Stimulated activated CD8-positive, alpha-beta memory T cell treated with anti-CD3 and anti-CD28 coated beads, Interleukin-2, amount 100 ng/mL, for 1 hour (primary cell): ENCODE results near the gene HLA-DRB5.
"Not testable (repeated sequence)": the region's sequence is repeated elsewhere in the genome, so short reads cannot be mapped to it uniquely, and the experiment has no call there.

ENCODE experiments used
- DNase-seq, 2 donors: peaks; one replicate each; pipeline ENCODE4 v3.0.0-alpha.2; 2020; ENCODE audit warnings: low read depth in 2 of 2

HLA-DRB5 gene

DNA sequence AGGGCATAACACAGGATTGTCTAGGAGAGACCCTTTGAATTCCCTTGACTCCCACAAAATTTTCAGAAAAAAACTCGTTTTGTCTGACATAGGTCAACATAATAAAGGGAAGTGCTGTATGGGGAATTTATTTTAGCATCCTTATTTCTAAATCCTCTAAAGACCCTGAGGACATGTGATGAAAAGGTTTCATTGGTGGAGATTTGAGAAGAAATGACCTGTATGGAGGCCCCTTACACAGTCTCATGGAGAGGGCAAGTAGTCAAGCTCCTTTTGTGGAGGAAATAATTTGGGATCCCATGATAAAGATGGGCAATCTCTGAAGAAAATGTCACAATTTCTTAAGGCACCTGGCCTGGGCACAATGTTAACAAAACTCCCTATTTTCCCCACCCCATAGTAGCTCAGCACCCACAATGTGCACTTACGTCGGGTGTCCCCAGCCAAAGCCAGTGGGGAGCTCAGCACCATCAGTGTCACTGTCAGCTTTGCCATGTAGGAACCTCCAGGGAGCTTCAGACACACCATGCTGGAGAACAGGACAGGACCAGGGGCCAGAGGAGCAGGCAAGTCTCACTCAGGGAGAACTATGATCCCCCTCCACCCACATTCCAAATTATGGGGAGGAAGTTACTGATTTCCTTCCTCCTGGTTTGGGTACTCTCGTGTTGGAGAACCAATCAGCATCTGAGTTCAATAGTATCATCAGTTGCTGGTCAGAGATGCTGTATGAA is at the start of gene HLA-DRB5:
Gene HLA-DRB5 (minus strand): TSS at position 591 of the 734 bp plus-strand sequence. CDS start 63 bp downstream, at position 528.
- DNase-seq: no peak

DNA sequence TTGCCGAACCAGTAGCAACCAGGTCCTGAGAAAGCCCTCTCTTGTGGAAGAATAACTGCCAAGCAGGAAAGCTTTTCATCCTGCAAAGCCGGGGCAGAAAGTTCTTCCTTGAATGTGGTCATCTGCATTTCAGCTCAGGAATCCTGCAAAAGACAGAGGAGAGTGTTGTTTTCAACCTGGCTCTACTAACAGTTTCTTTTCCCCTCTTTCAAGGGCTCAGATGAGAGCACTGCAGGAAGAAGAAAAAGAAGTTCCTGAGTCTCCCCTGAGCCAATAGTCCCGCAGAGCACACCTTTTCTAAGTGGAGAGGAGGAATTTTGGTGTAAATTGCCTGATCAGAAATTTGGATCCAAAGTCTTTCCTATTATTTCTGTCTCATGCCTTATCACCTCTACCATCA is 48.9 kb upstream of the HLA-DRB5 start:
- no peak for DNase-seq

DNA sequence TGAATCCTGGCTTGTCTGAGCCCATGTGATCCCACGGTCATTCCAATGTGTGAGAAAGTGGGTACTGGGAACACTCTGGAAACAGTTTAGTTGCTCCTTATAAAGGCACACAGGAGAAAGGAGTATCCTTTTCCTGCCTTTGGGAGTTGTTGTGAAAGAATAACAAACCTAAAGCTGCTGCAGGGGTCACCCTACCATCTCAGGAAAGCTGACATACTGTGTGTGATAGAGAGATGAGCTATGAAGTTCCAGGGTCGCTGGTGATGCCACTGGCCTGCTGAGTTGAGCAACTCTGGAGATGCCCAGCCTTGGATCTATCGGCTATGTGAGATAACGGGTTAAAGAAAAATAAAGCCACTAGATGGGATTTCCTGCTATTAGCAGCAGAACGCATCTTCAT is 47.4 kb upstream of the HLA-DRB5 start:
- not testable (repeated sequence) for DNase-seq

DNA sequence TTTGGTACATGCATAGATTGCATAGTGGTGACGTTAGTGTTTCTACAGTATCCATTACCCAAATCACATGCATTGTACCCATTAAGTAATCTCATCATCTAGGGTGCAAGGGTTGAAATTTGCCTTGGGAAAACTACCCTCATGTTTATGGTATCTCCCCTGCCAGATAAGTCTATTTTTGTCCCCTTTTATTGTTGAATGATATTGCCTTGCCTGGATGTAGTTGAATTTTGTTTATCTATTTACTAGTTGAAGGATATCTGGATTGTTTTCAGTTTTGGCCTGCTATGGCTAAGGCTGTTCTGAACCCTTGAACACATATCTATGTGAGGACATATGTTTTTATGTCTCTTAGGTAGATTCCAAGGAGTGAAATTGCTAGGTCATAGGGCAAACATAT is 46.2 kb upstream of the HLA-DRB5 start:
- DNase-seq: no peak

DNA sequence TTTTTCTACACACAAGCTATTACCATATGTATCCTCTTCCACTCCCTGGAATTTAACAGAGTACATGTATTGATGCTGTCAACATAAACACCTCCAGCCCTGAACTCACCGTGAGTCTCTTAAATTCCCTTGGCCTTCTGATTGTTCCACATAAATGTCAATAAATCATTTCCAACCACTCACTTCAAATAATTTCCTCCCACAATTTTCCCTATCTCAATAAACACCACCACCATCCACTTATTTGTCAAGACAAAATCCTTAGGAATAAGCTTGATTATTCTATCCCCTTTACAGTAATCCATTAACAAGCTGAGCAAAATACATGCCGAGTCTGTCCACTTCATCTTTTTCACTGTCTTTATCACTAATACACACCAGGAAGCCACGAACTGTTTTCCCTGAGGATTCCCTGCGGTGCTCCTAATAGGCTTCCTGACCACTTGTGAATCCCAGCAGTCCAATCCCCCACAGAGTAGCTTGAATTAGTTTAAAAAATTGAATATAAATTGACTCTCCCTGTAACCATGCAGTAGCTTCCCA is 40.3 kb upstream of the HLA-DRB5 start:
- DNase-seq: no peak

DNA sequence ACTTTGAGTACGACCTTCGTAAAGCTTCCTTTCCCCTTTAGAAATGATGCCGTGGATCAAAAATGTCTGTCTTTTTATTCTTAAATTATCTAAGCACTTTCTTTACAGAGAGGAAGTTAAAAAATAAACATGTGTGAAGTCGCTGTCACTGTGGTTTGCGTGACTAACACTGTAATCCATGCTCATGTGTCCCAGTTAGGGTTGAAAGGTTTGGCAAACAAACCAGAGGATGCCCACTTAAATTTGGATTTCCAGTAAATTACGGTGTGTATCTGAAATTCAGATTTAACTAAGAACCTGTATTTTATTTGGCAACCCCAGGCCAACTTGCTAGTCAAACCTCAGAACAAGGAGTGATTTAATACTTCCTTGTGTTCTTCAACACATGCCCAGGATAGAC is 38.5 kb upstream of the HLA-DRB5 start:
- no peak for DNase-seq

DNA sequence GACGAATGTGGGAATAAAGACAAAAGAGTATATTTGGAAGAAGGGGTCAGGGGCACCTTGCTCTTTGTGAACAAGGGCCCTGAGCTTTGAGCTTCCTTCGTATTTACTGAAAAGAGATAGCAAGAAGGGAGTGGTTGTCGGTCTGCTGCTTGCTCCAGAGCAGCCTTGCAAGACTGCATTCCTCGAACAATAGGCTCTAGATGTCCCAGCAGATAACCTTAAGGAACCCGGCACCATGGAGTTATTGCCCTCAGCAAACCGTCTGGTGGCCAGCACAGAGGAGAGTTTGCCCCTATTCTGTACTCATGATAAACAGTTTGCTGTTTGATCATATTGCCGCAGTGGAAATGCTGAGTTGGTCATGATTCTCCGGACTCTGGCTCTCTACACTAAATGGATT is 36.9 kb upstream of the HLA-DRB5 start:
- no peak for DNase-seq

DNA sequence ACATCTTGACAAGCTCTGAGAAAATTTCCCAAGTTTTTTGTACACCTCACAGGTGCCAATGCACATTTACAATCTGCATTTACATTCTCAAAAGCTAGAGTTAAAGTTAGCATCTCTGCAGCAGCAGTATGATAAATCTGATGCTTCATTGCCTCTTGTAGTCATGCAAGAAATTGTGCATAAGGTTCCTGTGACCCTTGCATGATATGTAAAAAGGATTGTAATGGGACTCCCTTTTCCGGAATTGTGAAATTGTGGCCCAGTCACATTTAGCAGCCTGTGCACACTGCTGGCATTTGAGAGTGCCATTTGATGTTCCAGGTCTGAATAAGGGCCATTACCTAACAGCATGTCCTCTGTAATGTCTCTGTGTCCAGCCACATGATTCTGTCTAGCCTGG is 35.4 kb upstream of the HLA-DRB5 start:
- no peak for DNase-seq

DNA sequence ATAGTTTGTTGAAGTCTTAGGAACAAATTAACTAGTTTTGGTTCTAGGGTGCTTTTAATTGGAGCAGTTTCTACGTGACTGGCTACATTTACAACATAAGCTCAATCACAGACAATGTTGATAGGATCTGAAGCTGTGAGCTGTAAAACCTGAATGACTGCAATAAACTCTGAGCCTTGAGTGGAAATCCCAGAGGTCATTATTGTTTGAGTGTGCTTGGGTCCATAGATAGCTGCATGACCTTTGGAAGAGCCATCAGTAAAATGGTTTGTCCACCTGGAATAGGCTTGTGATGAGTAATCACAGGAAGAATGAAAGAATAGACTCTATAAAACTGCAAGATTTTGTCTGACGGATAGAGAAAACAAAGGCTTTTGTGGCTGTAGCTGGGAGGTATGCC is 32.9 kb upstream of the HLA-DRB5 start:
- DNase-seq: no peak

DNA sequence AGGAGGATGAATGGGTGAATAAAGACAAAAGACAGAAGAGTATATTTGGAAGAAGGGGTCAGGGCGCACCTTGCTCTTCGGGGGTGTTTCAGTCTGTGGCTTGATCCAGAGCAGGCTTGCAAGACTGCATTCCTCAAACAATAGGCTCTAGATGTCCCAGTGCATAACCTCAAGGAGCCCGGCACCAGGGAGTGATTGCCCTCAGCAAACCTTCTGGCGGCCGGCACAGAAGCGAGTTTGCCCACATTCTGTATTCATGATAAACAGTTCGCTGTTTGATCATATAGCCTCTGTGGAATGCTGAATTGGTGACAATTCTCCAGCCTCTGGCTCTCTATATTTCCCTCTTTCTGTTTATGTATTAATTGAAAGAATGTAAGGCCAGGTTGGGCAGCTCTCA is 29.7 kb upstream of the HLA-DRB5 start:
- no peak for DNase-seq

DNA sequence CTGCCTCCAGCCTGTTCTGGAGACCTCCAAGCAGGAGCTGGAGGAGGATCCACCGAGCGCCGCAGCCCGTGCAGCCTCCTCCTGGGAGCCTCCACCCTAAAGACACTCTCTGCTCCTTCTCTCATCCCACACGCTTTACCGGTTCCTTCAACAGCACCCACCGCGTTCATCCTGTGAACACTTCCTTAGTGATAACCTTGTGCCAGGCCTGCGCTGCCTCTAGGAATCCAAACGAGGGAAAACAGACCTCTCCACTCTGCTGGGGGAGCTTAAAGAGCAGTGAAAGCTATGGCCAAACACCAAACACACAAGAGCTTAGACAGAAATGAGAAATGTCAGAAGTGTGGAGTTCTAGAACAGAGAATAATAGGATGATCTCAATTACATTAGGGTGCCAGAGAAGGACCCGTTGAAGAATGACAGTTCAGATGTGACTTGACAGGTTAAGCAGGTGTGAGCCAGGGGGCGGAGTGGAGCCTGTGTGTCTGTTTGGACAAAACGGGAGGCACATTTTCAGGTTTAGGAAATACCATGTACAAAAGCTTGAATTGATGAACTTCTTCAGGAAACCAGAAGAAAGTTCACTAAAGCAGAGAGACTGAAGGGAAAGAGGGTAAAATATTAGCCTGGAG is 28.5 kb upstream of the HLA-DRB5 start:
- DNase-seq: no peak

DNA sequence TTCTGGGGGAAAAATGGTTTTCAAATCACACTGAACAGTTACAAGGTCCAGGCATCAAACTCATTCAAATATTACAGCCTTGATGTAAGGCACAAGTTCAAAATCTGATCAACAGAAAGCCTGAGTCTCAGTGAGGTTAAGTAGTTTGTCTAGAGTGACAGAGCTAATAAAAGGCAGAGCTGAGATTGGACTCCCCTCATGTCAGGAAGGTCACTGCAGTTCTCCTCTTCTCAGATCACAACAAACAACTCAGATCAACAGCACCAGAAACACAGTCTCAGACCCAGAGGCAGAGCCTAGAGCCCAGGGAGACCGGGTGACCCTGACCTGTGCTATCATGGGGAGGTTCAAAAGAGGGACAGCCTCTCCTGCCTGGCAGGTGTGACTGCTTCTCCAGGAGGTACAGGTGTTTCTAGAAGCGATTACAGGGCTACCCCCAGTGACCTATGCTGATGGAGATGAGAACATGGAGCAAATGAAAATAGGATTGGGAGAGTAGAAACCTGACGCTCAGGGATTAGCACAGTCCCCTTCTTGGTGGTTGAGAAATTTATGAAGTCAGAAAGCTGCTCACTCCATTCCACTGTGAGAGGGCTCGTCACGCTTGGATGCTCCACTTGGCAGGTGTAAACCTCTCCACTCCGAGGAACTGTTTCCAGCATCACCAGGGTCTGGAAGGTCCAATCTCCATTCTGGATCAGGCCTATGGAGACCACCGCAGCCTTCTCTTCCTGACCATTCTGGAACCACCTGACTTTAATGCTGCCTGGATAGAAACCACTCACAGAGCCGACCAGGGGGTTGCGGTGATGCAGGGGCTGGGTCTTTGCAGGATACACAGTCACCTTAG is 24.3 kb upstream of the HLA-DRB5 start:
- no peak for DNase-seq

DNA sequence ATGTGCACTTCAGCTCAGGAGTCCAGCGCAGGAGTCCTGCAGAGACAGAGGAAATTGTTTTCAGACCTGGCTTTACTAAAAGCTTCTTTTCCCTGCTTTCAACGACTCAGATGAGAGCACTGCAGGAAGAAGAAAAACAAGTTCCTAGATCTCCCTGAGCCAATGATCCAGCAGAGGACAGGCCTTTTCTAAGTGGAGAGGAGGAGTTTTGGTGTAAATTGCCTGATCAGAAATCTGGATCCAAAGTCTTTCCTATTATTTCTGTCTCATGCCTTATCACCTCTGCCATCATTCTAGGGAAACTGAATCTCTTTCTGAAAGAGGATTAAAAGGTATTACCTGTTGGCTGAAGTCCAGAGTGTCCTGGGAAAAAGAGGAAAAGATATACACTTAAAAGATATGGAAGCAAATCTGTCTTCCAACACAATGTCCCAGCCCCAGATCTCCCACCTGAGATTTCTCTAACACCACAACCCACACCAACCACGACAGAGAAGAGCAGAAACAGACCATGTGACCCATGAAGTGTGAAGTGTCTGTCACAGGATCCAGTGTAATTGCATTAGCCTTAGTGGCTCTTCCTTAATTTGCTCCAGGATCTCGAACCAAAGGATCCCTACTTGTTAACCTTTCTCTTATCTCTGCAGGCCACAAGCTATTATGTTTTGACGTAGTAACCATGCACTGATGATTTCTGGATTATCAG is 23.1 kb upstream of the HLA-DRB5 start:
- DNase-seq: no peak

DNA sequence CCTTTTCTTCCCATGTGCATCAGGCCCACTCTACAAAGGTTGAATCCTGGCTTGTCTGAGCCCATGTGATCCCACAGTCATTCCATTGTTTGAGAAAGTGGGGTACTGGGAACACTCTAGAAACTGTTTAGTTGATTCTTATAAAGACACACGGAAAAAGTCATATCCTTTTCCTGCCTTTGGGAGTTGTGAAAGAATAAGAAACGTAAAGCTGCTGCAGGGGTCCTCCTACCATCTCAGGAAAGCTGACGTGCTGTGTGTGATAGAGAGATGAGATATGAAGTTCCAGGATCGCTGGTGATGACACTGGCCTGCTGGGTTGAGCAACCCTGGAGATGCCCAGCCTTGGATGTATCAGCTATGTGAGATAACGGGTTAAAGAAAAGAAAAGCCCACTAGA is 21.3 kb upstream of the HLA-DRB5 start:
- no peak for DNase-seq

DNA sequence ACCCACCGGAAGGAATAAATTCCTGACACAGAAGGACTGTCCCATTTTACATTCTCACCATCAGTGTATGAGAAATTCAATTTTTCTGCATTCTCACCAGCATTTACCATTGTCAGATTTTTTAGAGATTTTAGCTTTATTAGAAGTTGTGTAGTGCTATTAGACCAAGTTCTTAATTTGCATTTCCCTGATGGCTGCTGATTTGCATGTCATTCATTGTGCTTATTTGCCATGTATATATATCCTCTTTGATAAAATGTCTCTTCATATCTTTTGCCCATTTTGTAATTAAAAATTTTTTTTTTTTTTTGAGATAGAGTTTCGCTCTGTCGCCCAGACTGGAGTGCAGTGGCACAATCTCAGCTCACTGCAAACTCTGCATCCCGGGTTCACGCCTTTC is 9.8 kb upstream of the HLA-DRB5 start:
- no peak for DNase-seq

DNA sequence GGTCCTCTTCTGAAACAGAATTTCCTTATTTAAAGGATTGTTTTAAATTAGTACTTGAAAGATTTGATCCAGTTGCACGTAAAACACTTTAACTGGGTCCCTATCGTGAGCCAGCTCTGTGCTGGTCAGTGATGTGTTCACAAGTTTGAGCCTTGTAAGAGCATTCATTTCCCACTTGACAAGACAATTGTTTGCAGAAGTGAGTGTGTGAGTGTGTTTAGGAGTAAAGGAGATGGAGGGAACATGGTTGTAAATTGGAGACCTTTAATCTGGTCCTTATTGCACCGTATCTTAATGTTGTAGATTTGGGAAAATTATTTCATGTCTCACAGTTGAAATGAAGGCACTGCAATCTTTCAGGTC is 325 bp upstream of the HLA-DRB5 start:
- not testable (repeated sequence) for DNase-seq

DNA sequence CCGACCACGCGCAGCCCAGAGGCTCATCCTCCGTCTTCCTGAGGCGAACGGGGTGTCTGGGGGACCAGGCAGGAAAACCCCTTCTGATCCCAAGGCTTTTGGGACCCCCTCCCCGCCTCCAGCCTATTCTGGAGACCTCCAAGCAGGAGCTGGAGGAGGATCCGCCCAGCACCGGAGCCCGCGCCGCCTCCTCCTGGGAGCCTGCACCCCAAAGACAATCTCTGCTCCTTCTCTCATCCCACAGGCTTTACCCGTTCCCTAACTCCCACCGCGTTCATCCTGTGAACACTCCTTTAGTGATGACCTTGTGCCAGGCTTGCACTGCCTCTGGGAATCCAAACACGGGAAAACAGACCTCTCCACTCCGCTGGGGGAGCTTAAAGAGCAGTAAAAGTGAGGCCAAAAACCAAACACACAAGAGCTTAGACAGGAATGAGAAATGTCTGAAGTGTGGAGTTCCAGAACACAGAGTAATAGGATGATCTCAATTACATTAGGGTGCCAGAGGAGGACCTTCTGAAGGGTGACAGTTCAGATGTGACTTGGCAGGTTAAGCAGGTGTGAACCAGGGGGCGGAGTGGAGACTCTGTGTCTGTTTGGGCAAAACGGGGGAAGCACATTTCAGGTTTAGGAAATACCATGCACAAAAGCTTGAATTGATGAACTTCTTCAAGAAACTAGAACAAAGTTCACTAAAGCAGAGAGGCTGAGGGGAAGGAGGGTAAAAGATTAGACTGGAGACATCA is 7.6 kb downstream of the HLA-DRB5 start:
- DNase-seq: no peak

DNA sequence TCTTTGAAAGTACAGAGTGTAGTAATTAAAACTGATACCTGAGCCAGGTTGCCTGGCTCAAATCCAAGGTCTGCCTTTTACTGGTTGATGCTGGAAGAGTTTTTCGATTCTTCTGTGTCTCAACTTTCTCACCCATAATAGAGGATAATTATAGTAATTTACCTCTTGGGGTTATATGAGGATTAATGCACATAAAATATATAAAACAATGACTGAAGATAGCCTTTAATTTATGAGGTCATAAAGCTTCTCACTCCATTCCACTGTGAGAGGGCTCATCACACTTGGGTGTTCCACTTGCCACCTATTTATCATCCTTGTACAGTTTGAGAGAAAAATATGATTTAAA is 10.2 kb downstream of the HLA-DRB5 start:
- no peak for DNase-seq

DNA sequence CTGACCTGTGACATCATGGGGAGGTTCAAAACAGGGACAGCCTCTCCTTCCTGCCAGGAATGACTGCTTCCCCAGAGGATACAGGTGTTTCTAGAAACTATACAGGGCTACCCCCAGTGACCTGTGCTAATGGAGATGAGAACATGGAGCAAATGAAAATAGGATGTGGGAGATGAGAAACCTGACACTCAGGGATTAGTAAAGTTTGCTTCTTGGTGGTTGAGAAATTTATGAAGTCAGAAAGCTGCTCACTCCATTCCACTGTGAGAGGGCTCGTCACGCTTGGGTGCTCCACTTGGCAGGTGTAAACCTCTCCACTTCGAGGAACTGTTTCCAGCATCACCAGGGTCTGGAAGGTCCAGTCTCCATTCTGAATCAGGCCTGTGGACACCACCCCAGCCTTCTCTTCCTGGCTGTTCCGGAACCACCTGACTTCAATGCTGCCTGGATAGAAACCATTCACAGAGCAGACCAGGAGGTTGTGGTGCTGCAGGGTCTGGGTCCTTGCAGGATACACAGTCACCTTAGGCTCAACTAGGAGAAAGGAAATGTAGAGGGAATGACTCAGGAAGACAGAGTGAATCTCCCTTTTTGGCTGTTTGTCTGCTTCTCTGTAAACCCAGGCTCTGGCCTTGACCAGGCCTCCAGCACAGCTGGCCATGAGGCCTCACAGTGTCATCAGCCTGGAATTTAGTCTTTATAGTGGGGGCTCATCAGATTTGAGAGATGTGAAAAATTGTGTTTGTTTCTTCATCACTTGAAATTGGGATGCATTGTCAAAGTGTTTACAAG is 10.8 kb downstream of the HLA-DRB5 start:
- DNase-seq: no peak

DNA sequence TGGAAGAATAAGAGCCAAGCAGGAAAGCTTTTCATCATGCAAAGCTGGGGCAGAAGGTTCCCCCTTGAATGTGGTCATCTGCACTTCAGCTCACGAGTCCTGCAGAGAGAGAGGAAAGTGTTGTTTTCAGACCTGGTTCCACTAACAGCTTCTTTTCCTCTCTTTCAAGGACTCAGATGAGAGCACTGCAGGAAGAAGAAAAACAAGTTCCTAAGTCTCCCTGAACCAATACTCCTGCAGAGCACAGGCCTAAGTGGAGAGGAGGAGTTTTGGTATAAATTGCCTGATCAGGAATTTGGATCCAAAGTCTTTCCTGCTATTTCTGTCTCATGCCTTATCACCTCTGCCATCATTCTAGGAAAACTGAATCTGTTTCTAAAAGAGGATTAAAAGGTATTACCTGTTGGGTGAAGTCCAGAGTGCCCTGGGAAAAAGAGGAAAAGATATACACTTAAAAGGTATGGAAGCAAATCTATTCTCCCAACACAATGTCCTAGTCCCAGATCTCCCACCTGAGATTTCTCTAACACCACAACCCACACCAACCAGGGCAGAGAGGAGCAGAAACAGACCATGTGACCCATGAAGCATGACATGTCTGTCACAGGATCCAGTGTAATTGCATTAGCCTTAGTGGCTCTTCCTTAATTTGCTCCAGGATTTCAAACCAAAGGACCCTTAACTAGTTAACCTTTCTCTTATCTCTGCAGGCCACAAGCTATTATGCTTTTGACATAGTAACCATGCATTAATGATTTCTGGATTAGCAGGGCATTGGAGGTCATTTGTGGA is 12.2 kb downstream of the HLA-DRB5 start:
- no peak for DNase-seq
